Activated T-cell treated with anti-CD3 and anti-CD28 coated beads, Interleukin-2, amount 50 U/mL, for 72 hours (primary cell): ENCODE data around the gene MB21D2. TPM values are rescaled to one million over a fixed set of nuclear protein-coding genes. Genes with fewer than 3 reads are reported as not detected.
A peak's percentile ranks its signal among the peaks of the same experiment; 100 is the strongest.

ENCODE experiments used
- ATAC-seq, 2 donors: fragments of 150-1000 bp; cut with Tn5 transposase; replicated peaks in 1 of 2; 2 replicates each; pipeline ENCODE4 v1.10.0; 2021; ENCODE audit warnings: moderate library complexity in 2 of 2, mild to moderate bottlenecking in 1 of 2
- DNase-seq, 2 donors: peaks; one replicate each; pipeline ENCODE4 v3.0.0; 2021 to 2022; ENCODE audit warnings: mixed read lengths in 1 of 2
- H3K27ac Mint-ChIP-seq: one replicate; pipeline ENCODE4 v1.8.0; 2022; ENCODE audit warnings: mild to moderate bottlenecking, moderate library complexity, mixed read lengths
- H3K27me3 Mint-ChIP-seq: one replicate; pipeline ENCODE4 v1.8.0; 2022; ENCODE audit warnings: low read depth, mixed read lengths
- H3K36me3 Mint-ChIP-seq, 2 donors: one replicate each; pipeline ENCODE4 v1.8.0; 2022; ENCODE audit warnings: mixed read lengths in 2 of 2, mild to moderate bottlenecking in 1 of 2; ENCODE audit not compliant: insufficient read depth in 2 of 2
- H3K4me1 Mint-ChIP-seq: one replicate; pipeline ENCODE4 v1.8.0; 2022; ENCODE audit warnings: low read depth, mixed read lengths
- H3K4me3 Mint-ChIP-seq, 2 donors: one replicate each; pipeline ENCODE4 v1.8.0; 2022; ENCODE audit warnings: mild to moderate bottlenecking in 2 of 2, mixed read lengths in 2 of 2, moderate library complexity in 2 of 2
- H3K9me3 Mint-ChIP-seq, 2 donors: one replicate each; pipeline ENCODE4 v1.8.0; 2022; ENCODE audit warnings: mixed read lengths in 2 of 2
- total RNA-seq, 2 donors: library from RNA; stranded (reverse); gene quantifications; one replicate each; pipeline ENCODE4 v1.2.3, GENCODE V29; 2022

MB21D2 gene
- total RNA-seq, 2 donors from 2014 or later, result 10.5 to 26.9 TPM

- no peak for ATAC-seq
- H3K4me1 Mint-ChIP-seq, result peaks cover 37% of the 10 kb centered on the region
- peaks cover 15 to 18% of the 10 kb centered on the region in 2 donors for H3K36me3 Mint-ChIP-seq
- peaks cover 34% of the 10 kb centered on the region for H3K27me3 Mint-ChIP-seq
- no peak overlapping the region for H3K4me3 Mint-ChIP-seq
- H3K9me3 Mint-ChIP-seq, result no peaks in the 10 kb centered on the region
- H3K27ac Mint-ChIP-seq, result no peak overlapping the region
- no peak for DNase-seq
Measured at GRCh38 chr3:192901435-192901834, 16.2 kb downstream of the MB21D2 start.

- peaks cover 0 to 3% of the 10 kb centered on the region in 2 donors for H3K9me3 Mint-ChIP-seq
- peaks cover 53% of the 10 kb centered on the region for H3K27me3 Mint-ChIP-seq
- H3K36me3 Mint-ChIP-seq, result peaks cover 17 to 23% of the 10 kb centered on the region in 2 donors
- H3K4me1 Mint-ChIP-seq, result peaks cover 53% of the 10 kb centered on the region
- peak overlapping the region; percentile 92 for H3K27ac Mint-ChIP-seq
- peak in 1 of 2 donors; percentile 51 for DNase-seq
- H3K4me3 Mint-ChIP-seq, result peak overlapping the region; percentile 22 to 59
- ATAC-seq, result peak; percentile 32 to 57
Measured at GRCh38 chr3:192899540-192899982, 18.1 kb downstream of the MB21D2 start.

DNA sequence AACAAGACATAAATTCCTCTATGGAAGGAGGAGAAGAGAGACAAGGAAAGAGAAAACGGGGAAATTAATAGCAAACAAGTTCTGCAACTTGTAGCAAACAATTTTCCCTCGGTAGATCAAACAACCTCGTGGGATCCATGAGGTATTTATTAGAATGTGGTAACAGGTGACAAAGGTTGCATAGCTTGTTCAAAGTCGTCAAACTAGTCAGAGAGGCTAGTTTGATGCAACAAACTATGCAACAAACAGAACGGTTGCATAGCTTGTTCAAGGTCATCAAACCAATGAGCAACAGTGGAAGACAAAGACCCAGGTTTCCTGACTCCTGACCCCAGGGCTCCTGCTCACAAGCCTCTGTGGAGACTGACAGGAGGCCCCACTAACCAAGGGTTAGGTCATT is 20.7 kb downstream of the MB21D2 start:
- H3K27me3 Mint-ChIP-seq, result peaks cover 44% of the 10 kb centered on the region
- DNase-seq (no peak), ATAC-seq (no peak)
- no peak overlapping the region for H3K27ac Mint-ChIP-seq
- H3K4me1 Mint-ChIP-seq, result peaks cover 77% of the 10 kb centered on the region
- H3K36me3 Mint-ChIP-seq, result peaks cover 14 to 23% of the 10 kb centered on the region in 2 donors
- peak overlapping the region in 1 of 2 donors; percentile 43 for H3K4me3 Mint-ChIP-seq
- H3K9me3 Mint-ChIP-seq, result peaks cover 0 to 3% of the 10 kb centered on the region in 2 donors

DNA sequence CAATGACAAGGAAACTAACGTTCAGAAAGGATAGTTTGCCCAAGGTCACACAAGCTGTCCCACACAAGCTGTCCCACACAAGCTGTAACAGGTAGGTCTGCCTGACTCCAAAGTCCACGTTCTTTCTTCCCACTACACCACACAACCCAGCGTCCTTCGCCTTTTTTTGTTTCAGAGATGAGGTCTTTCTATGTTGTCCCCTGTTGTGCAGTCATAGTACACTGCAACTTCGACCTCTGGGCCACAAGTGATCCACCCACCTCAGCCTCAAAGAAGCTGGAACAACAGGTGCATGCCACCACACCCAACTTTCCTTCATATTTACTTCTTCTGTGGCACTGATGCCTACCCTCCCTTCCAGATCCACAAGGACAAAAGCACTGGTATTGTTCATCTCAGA is 21.4 kb downstream of the MB21D2 start:
- peaks cover 0 to 3% of the 10 kb centered on the region in 2 donors for H3K9me3 Mint-ChIP-seq
- peaks cover 40% of the 10 kb centered on the region for H3K27me3 Mint-ChIP-seq
- peaks cover 14 to 23% of the 10 kb centered on the region in 2 donors for H3K36me3 Mint-ChIP-seq
- H3K4me3 Mint-ChIP-seq, result peak overlapping the region in 1 of 2 donors; percentile 43
- ATAC-seq (no peak), DNase-seq (no peak)
- H3K27ac Mint-ChIP-seq, result peak overlapping the region; percentile 53
- peaks cover 82% of the 10 kb centered on the region for H3K4me1 Mint-ChIP-seq

- Mint-ChIP-seq H3K4me1 (peaks cover 91% of the 10 kb centered on the region), H3K36me3 (peaks cover 10 to 19% of the 10 kb centered on the region in 2 donors), H3K4me3 (peak overlapping the region; percentile 33 to 57), H3K9me3 (peaks cover 0 to 3% of the 10 kb centered on the region in 2 donors), H3K27me3 (peaks cover 38% of the 10 kb centered on the region), H3K27ac (peak overlapping the region; percentile 64)
- DNase-seq, result no peak
- no peak for ATAC-seq
Measured at GRCh38 chr3:192894676-192895075, 23.0 kb downstream of the MB21D2 start.

GRCh38 chr3:192892981-192893700 is 24.5 kb downstream of the MB21D2 start:
- H3K36me3 Mint-ChIP-seq, result peaks cover 8 to 12% of the 10 kb centered on the region in 2 donors
- H3K4me1 Mint-ChIP-seq, result peaks cover 91% of the 10 kb centered on the region
- H3K27ac Mint-ChIP-seq, result peak overlapping the region; percentile 8
- peak overlapping the region; percentile 57 to 61 for H3K4me3 Mint-ChIP-seq
- H3K27me3 Mint-ChIP-seq, result peaks cover 47% of the 10 kb centered on the region
- DNase-seq (peak; percentile 81 to 86), ATAC-seq (peak; percentile 94 to 97)
- H3K9me3 Mint-ChIP-seq, result peaks cover 0 to 3% of the 10 kb centered on the region in 2 donors

DNA sequence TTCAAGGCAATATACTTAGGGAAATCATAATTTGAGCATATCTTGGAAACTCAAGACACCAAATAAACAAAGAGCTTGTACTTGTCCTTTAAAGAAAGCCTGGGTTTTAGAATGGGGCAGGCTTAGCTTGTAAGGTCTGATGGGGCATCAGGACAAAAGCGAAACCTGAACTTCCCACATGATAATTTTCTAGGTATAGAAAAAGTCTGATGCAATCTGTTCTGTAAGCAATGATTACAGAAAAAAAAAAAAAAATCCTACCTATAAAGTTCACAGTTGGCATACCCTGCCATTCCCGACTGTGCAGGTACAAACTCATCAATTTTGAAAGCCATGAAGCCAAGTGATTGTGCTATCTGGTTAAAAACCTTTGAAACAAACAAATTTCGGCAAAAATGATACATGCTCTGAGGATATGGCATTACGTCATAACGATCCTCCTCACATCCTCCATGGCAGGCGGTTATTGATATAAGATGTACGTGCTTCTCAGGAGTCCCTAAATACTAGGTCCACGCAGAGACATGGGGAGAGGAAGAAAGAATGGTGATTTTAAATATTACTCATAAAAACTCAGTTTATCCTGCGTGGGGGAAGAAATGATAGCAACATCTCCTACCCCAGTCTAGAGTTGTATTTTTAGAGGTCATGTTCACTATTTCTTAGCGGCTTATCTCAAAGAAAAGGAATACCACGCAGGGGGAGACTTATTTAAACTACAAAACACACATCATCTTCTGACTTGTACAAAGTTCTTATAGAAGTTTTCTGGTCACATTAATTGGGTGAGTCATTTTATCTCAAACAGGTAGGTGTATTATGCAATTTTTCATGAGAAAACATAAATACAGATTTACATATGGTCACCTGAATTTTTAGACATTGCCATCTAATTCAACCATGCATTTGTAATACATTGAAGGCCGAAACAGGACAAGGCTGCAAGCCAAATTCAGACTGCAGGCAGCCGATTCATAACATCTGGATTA is 27.0 kb downstream of the MB21D2 start:
- DNase-seq (no peak), ATAC-seq (no peak)
- Mint-ChIP-seq H3K9me3 (peaks cover 0 to 3% of the 10 kb centered on the region in 2 donors), H3K27ac (peak overlapping the region; percentile 91), H3K27me3 (peaks cover 29% of the 10 kb centered on the region), H3K36me3 (peaks cover 5 to 7% of the 10 kb centered on the region in 2 donors), H3K4me3 (peak overlapping the region; percentile 36 to 76), H3K4me1 (peaks cover 95% of the 10 kb centered on the region)

GRCh38 chr3:192889679-192890078 is 28.0 kb downstream of the MB21D2 start:
- peak overlapping the region in 1 of 2 donors; percentile 76 for H3K4me3 Mint-ChIP-seq
- peaks cover 4% of the 10 kb centered on the region in 2 donors for H3K36me3 Mint-ChIP-seq
- peak overlapping the region; percentile 59 for H3K27ac Mint-ChIP-seq
- no peak for DNase-seq
- peaks cover 90% of the 10 kb centered on the region for H3K4me1 Mint-ChIP-seq
- H3K9me3 Mint-ChIP-seq, result peaks cover 0 to 1% of the 10 kb centered on the region in 2 donors
- peaks cover 29% of the 10 kb centered on the region for H3K27me3 Mint-ChIP-seq
- ATAC-seq, result no peak

- peak overlapping the region in 1 of 2 donors; percentile 93 for H3K4me3 Mint-ChIP-seq
- ATAC-seq (no peak), DNase-seq (no peak)
- peaks cover 28% of the 10 kb centered on the region for H3K27me3 Mint-ChIP-seq
- peaks cover 76% of the 10 kb centered on the region for H3K4me1 Mint-ChIP-seq
- H3K9me3 Mint-ChIP-seq, result no peaks in the 10 kb centered on the region
- H3K36me3 Mint-ChIP-seq, result peaks cover 0 to 2% of the 10 kb centered on the region in 2 donors
- no peak overlapping the region for H3K27ac Mint-ChIP-seq
Measured at GRCh38 chr3:192888190-192888589, 29.5 kb downstream of the MB21D2 start.

DNA sequence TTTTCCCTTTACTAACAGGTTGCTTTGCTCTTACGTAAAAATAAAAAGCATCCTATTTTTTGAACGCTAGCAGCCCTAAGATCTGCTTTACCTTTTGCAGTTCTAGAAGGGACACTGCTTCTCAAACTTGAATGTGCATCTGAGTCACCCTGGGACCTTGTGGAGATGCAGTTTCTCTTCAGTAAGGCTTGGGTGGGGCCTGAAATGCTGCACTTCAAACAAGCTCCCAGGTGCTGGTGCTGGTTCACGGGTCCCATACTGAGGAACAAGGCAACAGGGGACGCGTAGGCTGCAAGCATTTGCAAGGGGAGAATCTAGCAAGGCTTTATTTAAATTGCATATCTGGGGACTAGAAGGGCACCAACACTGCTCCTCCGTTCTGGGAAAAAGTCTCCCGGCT is 30.0 kb downstream of the MB21D2 start:
- Mint-ChIP-seq H3K9me3 (no peaks in the 10 kb centered on the region), H3K4me3 (peak overlapping the region in 1 of 2 donors; percentile 93), H3K4me1 (peaks cover 72% of the 10 kb centered on the region), H3K27ac (peak overlapping the region; percentile 100), H3K36me3 (peaks cover 0 to 2% of the 10 kb centered on the region in 2 donors), H3K27me3 (peaks cover 28% of the 10 kb centered on the region)
- peak in 1 of 2 donors; percentile 36 for DNase-seq
- peak; percentile 14 to 46 for ATAC-seq

- ATAC-seq, result peak; percentile 49 to 68
- peak; percentile 14 to 37 for DNase-seq
- H3K36me3 Mint-ChIP-seq, result peaks cover 0 to 2% of the 10 kb centered on the region in 2 donors
- peak overlapping the region; percentile 100 for H3K27ac Mint-ChIP-seq
- no peaks in the 10 kb centered on the region for H3K9me3 Mint-ChIP-seq
- H3K4me1 Mint-ChIP-seq, result peaks cover 66% of the 10 kb centered on the region
- H3K27me3 Mint-ChIP-seq, result peaks cover 28% of the 10 kb centered on the region
- H3K4me3 Mint-ChIP-seq, result peak overlapping the region; percentile 62 to 93
Measured at GRCh38 chr3:192887047-192887446, 30.6 kb downstream of the MB21D2 start.

GRCh38 chr3:192884777-192885773 is 32.6 kb downstream of the MB21D2 start:
- peak overlapping the region in 1 of 2 donors; percentile 37 for H3K4me3 Mint-ChIP-seq
- ATAC-seq (no peak), DNase-seq (no peak)
- H3K4me1 Mint-ChIP-seq, result peaks cover 50% of the 10 kb centered on the region
- H3K27ac Mint-ChIP-seq, result peak overlapping the region; percentile 100
- H3K36me3 Mint-ChIP-seq, result peaks cover 0 to 2% of the 10 kb centered on the region in 2 donors
- no peaks in the 10 kb centered on the region for H3K9me3 Mint-ChIP-seq
- peaks cover 28% of the 10 kb centered on the region for H3K27me3 Mint-ChIP-seq
